GM23338 (cell line): ENCODE measurements around the gene PTPRF. TPM values are rescaled to one million over a fixed set of nuclear protein-coding genes. Genes with fewer than 3 reads are reported as not detected.

Experiments used
- ATAC-seq: fragments of 200-7000 bp; cut with Tn5 transposase; 3 replicates; pipeline ENCODE4 v1.9.1; 2020
- DNase-seq: peaks from one replicate; pipeline ENCODE4 v3.0.0-alpha.2; 2015; ENCODE audit warnings: low spot score
- H2AFZ ChIP-seq: fragments of 200-600 bp; sonication (generic); 2 replicates; pipeline ENCODE4 v1.8.0; 2016; ENCODE audit warnings: antibody characterized with exemption, mild to moderate bottlenecking, moderate library complexity
- H3F3A ChIP-seq: fragments of 200-600 bp; sonication (generic); replicated peaks from 2 replicates; pipeline ENCODE4 v1.8.0; 2017; ENCODE audit warnings: antibody characterized with exemption, mixed run types, low read depth
- H3K27ac ChIP-seq: fragments of 200-600 bp; sonication (generic); 2 replicates; pipeline ENCODE4 v1.6.1; 2016; ENCODE audit warnings: low read depth
- H3K27me3 ChIP-seq: fragments of 200-600 bp; sonication (generic); 2 replicates; pipeline ENCODE4 v1.8.0; 2016; ENCODE audit warnings: mild to moderate bottlenecking, mixed run types, moderate library complexity; ENCODE audit not compliant: insufficient read depth
- H3K36me3 ChIP-seq: fragments of 200-600 bp; sonication (generic); 2 replicates; pipeline ENCODE4 v1.8.0; 2016; ENCODE audit warnings: mild to moderate bottlenecking; ENCODE audit not compliant: insufficient read depth
- H3K4me1 ChIP-seq: fragments of 200-600 bp; sonication (generic); 2 replicates; pipeline ENCODE4 v1.8.0; 2016; ENCODE audit warnings: mild to moderate bottlenecking, moderate library complexity; ENCODE audit not compliant: insufficient read depth
- H3K4me2 ChIP-seq: fragments of 200-600 bp; sonication (generic); 2 replicates; pipeline ENCODE4 v1.7.1; 2017; ENCODE audit warnings: mixed run types
- H3K4me3 ChIP-seq: fragments of 200-600 bp; sonication (generic); 2 replicates; pipeline ENCODE4 v1.6.1; 2016; ENCODE audit warnings: mixed run types
- H3K79me2 ChIP-seq: fragments of 200-600 bp; sonication (generic); replicated peaks from 2 replicates; pipeline ENCODE4 v1.8.0; 2017; ENCODE audit warnings: mild to moderate bottlenecking; ENCODE audit not compliant: insufficient read depth
- H3K9me2 ChIP-seq: fragments of 200-600 bp; sonication (generic); 2 replicates; pipeline ENCODE4 v1.8.0; 2017; ENCODE audit not compliant: insufficient read depth
- H4K20me1 ChIP-seq: fragments of 200-600 bp; sonication (generic); replicated peaks from 2 replicates; pipeline ENCODE4 v1.8.0; 2017; ENCODE audit warnings: mild to moderate bottlenecking; ENCODE audit not compliant: insufficient read depth
- H3K27ac Mint-ChIP-seq: 2 replicates; pipeline ENCODE4 v1.8.0; 2020; ENCODE audit warnings: inconsistent platforms, mild to moderate bottlenecking, moderate library complexity, mixed read lengths
- H3K27me3 Mint-ChIP-seq: 3 replicates; pipeline ENCODE4 v1.8.0; 2022; ENCODE audit warnings: low read depth, mild to moderate bottlenecking, moderate library complexity, mixed read lengths, inconsistent platforms; ENCODE audit not compliant: insufficient read depth, poor library complexity
- H3K36me3 Mint-ChIP-seq: 3 replicates; pipeline ENCODE4 v1.8.0; 2021; ENCODE audit warnings: low read depth, mild to moderate bottlenecking, inconsistent platforms, moderate library complexity, mixed read lengths
- H3K4me1 Mint-ChIP-seq: 3 replicates; pipeline ENCODE4 v1.8.0; 2020; ENCODE audit warnings: mild to moderate bottlenecking, inconsistent platforms, mixed read lengths
- H3K4me3 Mint-ChIP-seq: 3 replicates; pipeline ENCODE4 v1.8.0; 2021; ENCODE audit warnings: moderate library complexity, mild to moderate bottlenecking, inconsistent platforms, mixed read lengths
- H3K9me3 Mint-ChIP-seq: 3 replicates; pipeline ENCODE4 v1.8.0; 2020; ENCODE audit warnings: moderate library complexity, mild to moderate bottlenecking, inconsistent platforms, mixed read lengths
- CREB1 ChIP-seq: fragments of 250-450 bp; sonication (Bioruptor Pico); IDR thresholded peaks from 2 replicates; pipeline ENCODE4 v1.5.0; 2020; ENCODE audit warnings: low read depth, mild to moderate bottlenecking, moderate library complexity
- ETS1 ChIP-seq: IDR thresholded peaks from 2 replicates; pipeline ENCODE4 v1.6.1; 2016; ENCODE audit warnings: antibody characterized with exemption
- EZH2 ChIP-seq: fragments of 200-600 bp; sonication (generic); IDR thresholded peaks from one replicate; pipeline ENCODE4 v1.8.0; 2017; ENCODE audit warnings: antibody characterized with exemption, mild to moderate bottlenecking, low read depth; ENCODE audit not compliant: unreplicated experiment
- EZH2phosphoT487 ChIP-seq: fragments of 200-600 bp; sonication (generic); IDR thresholded peaks from one replicate; pipeline ENCODE4 v1.8.1; 2018; ENCODE audit warnings: antibody characterized with exemption; ENCODE audit not compliant: unreplicated experiment
- JUNB ChIP-seq: IDR thresholded peaks from one replicate; pipeline ENCODE4 v1.6.1; 2016; ENCODE audit warnings: antibody characterized with exemption; ENCODE audit not compliant: unreplicated experiment
- NANOG ChIP-seq: IDR thresholded peaks from 2 replicates; pipeline ENCODE4 v1.6.1; 2016; ENCODE audit warnings: antibody characterized with exemption, borderline replicate concordance
- POLR2AphosphoS5 ChIP-seq: IDR thresholded peaks from 2 replicates; pipeline ENCODE4 v1.6.1; 2016; ENCODE audit warnings: antibody characterized with exemption, low read depth
- STAT1 ChIP-seq: IDR thresholded peaks from one replicate; pipeline ENCODE4 v1.6.1; 2016; ENCODE audit warnings: antibody characterized with exemption; ENCODE audit not compliant: unreplicated experiment
- ZNF114 ChIP-seq: fragments of 250-450 bp; sonication (Bioruptor Pico); IDR thresholded peaks from 2 replicates; pipeline ENCODE4 v1.5.0; 2020; ENCODE audit warnings: mild to moderate bottlenecking, moderate library complexity
- ZNF331 ChIP-seq: fragments of 250-450 bp; sonication (Bioruptor Pico); IDR thresholded peaks from 2 replicates; pipeline ENCODE4 v1.5.0; 2020; ENCODE audit warnings: low read depth, mild to moderate bottlenecking, moderate library complexity
- ZNF462 ChIP-seq: fragments of 250-450 bp; sonication (Bioruptor Pico); IDR thresholded peaks from 2 replicates; pipeline ENCODE4 v1.5.0; 2020; ENCODE audit warnings: mild to moderate bottlenecking, moderate library complexity
- polyA plus RNA-seq: library from polyadenylated mRNA; unstranded; fragments of >200 nt; fragmentation: Nextera tagmentation; extraction: Ambion mirVana; gene quantifications from 2 replicates; pipeline ENCODE4 v1.2.1, GENCODE V29; 2016
- total RNA-seq: library from RNA; depleted of rRNA; stranded (reverse); fragments of >200 nt; shearing (Covaris generic); gene quantifications from 2 replicates; pipeline ENCODE4 v1.2.3, GENCODE V29; 2014
- TF ChIP-seq, protein P1 (sequence below), 2 experiments: fragments of 200-600 bp in 1 of 2; sonication (generic) in 1 of 2; conservative IDR thresholded peaks; 2 replicates each; pipeline versions ENCODE4 v1.5.1 to v1.6.1; 2016 to 2017; ENCODE audit warnings: antibody characterized with exemption in 2 of 2, low read depth in 2 of 2, mild to moderate bottlenecking in 2 of 2, moderate library complexity in 1 of 2
- TF ChIP-seq, protein P2 (sequence below): IDR thresholded peaks from one replicate; pipeline ENCODE4 v1.6.1; 2018; ENCODE audit warnings: antibody characterized with exemption; ENCODE audit not compliant: unreplicated experiment

The PTPRF gene
- total and polyA plus RNA-seq, 2 experiments from 2014 or later, result 52.4 to 173 TPM

- TF ChIP-seq JUNB (no peak), ZNF462 (no peak), ZNF331 (CRISPR knock-in tag) (no peak), CREB1 (CRISPR knock-in tag) (no peak), EZH2phosphoT487 (no peak), ZNF114 (no peak), EZH2 (no peak), STAT1 (no peak), NANOG (no peak), POLR2AphosphoS5 (no peak), ETS1 (no peak)
- TF ChIP-seq, protein P1, sequence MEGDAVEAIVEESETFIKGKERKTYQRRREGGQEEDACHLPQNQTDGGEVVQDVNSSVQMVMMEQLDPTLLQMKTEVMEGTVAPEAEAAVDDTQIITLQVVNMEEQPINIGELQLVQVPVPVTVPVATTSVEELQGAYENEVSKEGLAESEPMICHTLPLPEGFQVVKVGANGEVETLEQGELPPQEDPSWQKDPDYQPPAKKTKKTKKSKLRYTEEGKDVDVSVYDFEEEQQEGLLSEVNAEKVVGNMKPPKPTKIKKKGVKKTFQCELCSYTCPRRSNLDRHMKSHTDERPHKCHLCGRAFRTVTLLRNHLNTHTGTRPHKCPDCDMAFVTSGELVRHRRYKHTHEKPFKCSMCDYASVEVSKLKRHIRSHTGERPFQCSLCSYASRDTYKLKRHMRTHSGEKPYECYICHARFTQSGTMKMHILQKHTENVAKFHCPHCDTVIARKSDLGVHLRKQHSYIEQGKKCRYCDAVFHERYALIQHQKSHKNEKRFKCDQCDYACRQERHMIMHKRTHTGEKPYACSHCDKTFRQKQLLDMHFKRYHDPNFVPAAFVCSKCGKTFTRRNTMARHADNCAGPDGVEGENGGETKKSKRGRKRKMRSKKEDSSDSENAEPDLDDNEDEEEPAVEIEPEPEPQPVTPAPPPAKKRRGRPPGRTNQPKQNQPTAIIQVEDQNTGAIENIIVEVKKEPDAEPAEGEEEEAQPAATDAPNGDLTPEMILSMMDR (conservative IDR thresholded peaks at IDR 0.05; ENCODE audit: low read depth in 2 of 2), result no peak
- TF ChIP-seq, protein P2, sequence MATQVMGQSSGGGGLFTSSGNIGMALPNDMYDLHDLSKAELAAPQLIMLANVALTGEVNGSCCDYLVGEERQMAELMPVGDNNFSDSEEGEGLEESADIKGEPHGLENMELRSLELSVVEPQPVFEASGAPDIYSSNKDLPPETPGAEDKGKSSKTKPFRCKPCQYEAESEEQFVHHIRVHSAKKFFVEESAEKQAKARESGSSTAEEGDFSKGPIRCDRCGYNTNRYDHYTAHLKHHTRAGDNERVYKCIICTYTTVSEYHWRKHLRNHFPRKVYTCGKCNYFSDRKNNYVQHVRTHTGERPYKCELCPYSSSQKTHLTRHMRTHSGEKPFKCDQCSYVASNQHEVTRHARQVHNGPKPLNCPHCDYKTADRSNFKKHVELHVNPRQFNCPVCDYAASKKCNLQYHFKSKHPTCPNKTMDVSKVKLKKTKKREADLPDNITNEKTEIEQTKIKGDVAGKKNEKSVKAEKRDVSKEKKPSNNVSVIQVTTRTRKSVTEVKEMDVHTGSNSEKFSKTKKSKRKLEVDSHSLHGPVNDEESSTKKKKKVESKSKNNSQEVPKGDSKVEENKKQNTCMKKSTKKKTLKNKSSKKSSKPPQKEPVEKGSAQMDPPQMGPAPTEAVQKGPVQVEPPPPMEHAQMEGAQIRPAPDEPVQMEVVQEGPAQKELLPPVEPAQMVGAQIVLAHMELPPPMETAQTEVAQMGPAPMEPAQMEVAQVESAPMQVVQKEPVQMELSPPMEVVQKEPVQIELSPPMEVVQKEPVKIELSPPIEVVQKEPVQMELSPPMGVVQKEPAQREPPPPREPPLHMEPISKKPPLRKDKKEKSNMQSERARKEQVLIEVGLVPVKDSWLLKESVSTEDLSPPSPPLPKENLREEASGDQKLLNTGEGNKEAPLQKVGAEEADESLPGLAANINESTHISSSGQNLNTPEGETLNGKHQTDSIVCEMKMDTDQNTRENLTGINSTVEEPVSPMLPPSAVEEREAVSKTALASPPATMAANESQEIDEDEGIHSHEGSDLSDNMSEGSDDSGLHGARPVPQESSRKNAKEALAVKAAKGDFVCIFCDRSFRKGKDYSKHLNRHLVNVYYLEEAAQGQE, result no peak
- H2AFZ ChIP-seq, result no peak overlapping the region
- peaks cover 46% of the 10 kb centered on the region for H3K79me2 ChIP-seq
Observed at GRCh38 chr1:43556782-43557181, 26.1 kb downstream of the PTPRF start.

More at GRCh38 chr1:43556782-43557181, 26.1 kb downstream of the PTPRF start:
- Mint-ChIP-seq H3K4me3 (no peak overlapping the region), H3K36me3 (peaks cover 43% of the 10 kb centered on the region), H3K9me3 (no peaks in the 10 kb centered on the region), H3K27ac (no peak overlapping the region), H3K27me3 (peaks cover 5% of the 10 kb centered on the region), H3K4me1 (peaks cover 30% of the 10 kb centered on the region)
- ATAC-seq (no peak), DNase-seq (no peak)
- no peak overlapping the region for H3K27ac ChIP-seq
- H3K9me2 ChIP-seq, result no peaks in the 10 kb centered on the region
- H3F3A ChIP-seq, result 0 out of 2 replicates have a peak, but pooled peaks cover 12% of the 10 kb centered on the region
- no peaks in the 10 kb centered on the region for H3K27me3 ChIP-seq
- no peak overlapping the region for H3K4me3 ChIP-seq
- H3K36me3 ChIP-seq, result peaks cover 5% of the 10 kb centered on the region
- no peaks in the 10 kb centered on the region; the same call in 1 of the 2 replicates for H4K20me1 ChIP-seq
- peaks cover 22% of the 10 kb centered on the region for H3K4me1 ChIP-seq
- no peak overlapping the region for H3K4me2 ChIP-seq
